ENCODE results near the gene NAXE.
"Not testable (repeated sequence)": the region's sequence is repeated elsewhere in the genome, so short reads cannot be mapped to it uniquely, and the experiment has no call there.

NAXE gene

GRCh38 chr1:156601122-156601830 is 9.7 kb downstream of the NAXE start, which contains the start of gene GPATCH4:
Gene GPATCH4 (minus strand): TSS chr1:156601479.
- Histone ChIP-seq H3K27me3 (ENCODE audit: control insufficient read depth, insufficient read depth, low read length) (no peaks in the 10 kb centered on the region), H3K36me3 (ENCODE audit: control insufficient read depth, insufficient read depth, low read length) (peaks cover 8% of the 10 kb centered on the region), H3K4me1 (ENCODE audit: control insufficient read depth, insufficient read depth, low read length) (peaks cover 10% of the 10 kb centered on the region), H3K27ac (ENCODE audit: low read depth, low read length) (peak within 1 kb of the TSS; percentile 81), H3K9ac (ENCODE audit: low read length) (peak within 1 kb of the TSS; percentile 45), H3K4me3 (ENCODE audit: low read length) (peak within 1 kb of the TSS; percentile 97)

GRCh38 chr1:156601892-156602291 is 10.3 kb downstream of the NAXE start:
- no peaks in the 10 kb centered on the region for H3K27me3 ChIP-seq (ENCODE audit: control insufficient read depth, insufficient read depth, low read length)
- H3K36me3 ChIP-seq (ENCODE audit: control insufficient read depth, insufficient read depth, low read length), result peaks cover 4% of the 10 kb centered on the region
- peak overlapping the region; percentile 97 for H3K4me3 ChIP-seq (ENCODE audit: low read length)
- H3K4me1 ChIP-seq (ENCODE audit: control insufficient read depth, insufficient read depth, low read length), result peaks cover 10% of the 10 kb centered on the region
- H3K27ac ChIP-seq (ENCODE audit: low read depth, low read length), result peak overlapping the region; percentile 81
- H3K9ac ChIP-seq (ENCODE audit: low read length), result peak overlapping the region; percentile 45

GRCh38 chr1:156602557-156602993 is 11.0 kb downstream of the NAXE start:
- Histone ChIP-seq H3K4me1 (ENCODE audit: control insufficient read depth, insufficient read depth, low read length) (peaks cover 10% of the 10 kb centered on the region), H3K27ac (ENCODE audit: low read depth, low read length) (no peak overlapping the region), H3K4me3 (ENCODE audit: low read length) (no peak overlapping the region), H3K27me3 (ENCODE audit: control insufficient read depth, insufficient read depth, low read length) (no peaks in the 10 kb centered on the region), H3K9ac (ENCODE audit: low read length) (no peak overlapping the region), H3K36me3 (ENCODE audit: control insufficient read depth, insufficient read depth, low read length) (peaks cover 4% of the 10 kb centered on the region)

GRCh38 chr1:156607344-156607743 is 15.8 kb downstream of the NAXE start:
- H3K36me3 ChIP-seq (ENCODE audit: control insufficient read depth, insufficient read depth, low read length); H3K9ac ChIP-seq (ENCODE audit: low read length); H3K27ac ChIP-seq (ENCODE audit: low read depth, low read length); H3K27me3 ChIP-seq (ENCODE audit: control insufficient read depth, insufficient read depth, low read length); H3K4me3 ChIP-seq (ENCODE audit: low read length); H3K4me1 ChIP-seq (ENCODE audit: control insufficient read depth, insufficient read depth, low read length): not testable (repeated sequence)

GRCh38 chr1:156608036-156608674 is 16.6 kb downstream of the NAXE start:
- peaks cover 2% of the 10 kb centered on the region for H3K4me1 ChIP-seq (ENCODE audit: control insufficient read depth, insufficient read depth, low read length)
- H3K4me3 ChIP-seq (ENCODE audit: low read length), result no peak overlapping the region
- H3K9ac ChIP-seq (ENCODE audit: low read length), result no peak overlapping the region
- no peaks in the 10 kb centered on the region for H3K27me3 ChIP-seq (ENCODE audit: control insufficient read depth, insufficient read depth, low read length)
- H3K27ac ChIP-seq (ENCODE audit: low read depth, low read length), result no peak overlapping the region
- H3K36me3 ChIP-seq (ENCODE audit: control insufficient read depth, insufficient read depth, low read length), result no peaks in the 10 kb centered on the region

- Histone ChIP-seq H3K9ac (ENCODE audit: low read length) (no peak overlapping the region), H3K27ac (ENCODE audit: low read depth, low read length) (no peak overlapping the region), H3K4me3 (ENCODE audit: low read length) (no peak overlapping the region), H3K36me3 (ENCODE audit: control insufficient read depth, insufficient read depth, low read length) (no peaks in the 10 kb centered on the region), H3K4me1 (ENCODE audit: control insufficient read depth, insufficient read depth, low read length) (peaks cover 2% of the 10 kb centered on the region), H3K27me3 (ENCODE audit: control insufficient read depth, insufficient read depth, low read length) (no peaks in the 10 kb centered on the region)
Measured at GRCh38 chr1:156608981-156609380, 17.4 kb downstream of the NAXE start.

- not testable (repeated sequence) for H3K36me3 ChIP-seq (ENCODE audit: control insufficient read depth, insufficient read depth, low read length); H3K27me3 ChIP-seq (ENCODE audit: control insufficient read depth, insufficient read depth, low read length); H3K4me3 ChIP-seq (ENCODE audit: low read length); H3K4me1 ChIP-seq (ENCODE audit: control insufficient read depth, insufficient read depth, low read length); H3K27ac ChIP-seq (ENCODE audit: low read depth, low read length); H3K9ac ChIP-seq (ENCODE audit: low read length)
Measured at GRCh38 chr1:156610072-156610471, 18.5 kb downstream of the NAXE start.

- Histone ChIP-seq H3K36me3 (ENCODE audit: control insufficient read depth, insufficient read depth, low read length) (no peaks in the 10 kb centered on the region), H3K4me3 (ENCODE audit: low read length) (no peak overlapping the region), H3K9ac (ENCODE audit: low read length) (no peak overlapping the region), H3K27ac (ENCODE audit: low read depth, low read length) (no peak overlapping the region), H3K27me3 (ENCODE audit: control insufficient read depth, insufficient read depth, low read length) (no peaks in the 10 kb centered on the region), H3K4me1 (ENCODE audit: control insufficient read depth, insufficient read depth, low read length) (peaks cover 14% of the 10 kb centered on the region)
Measured at GRCh38 chr1:156612666-156613065, 21.1 kb downstream of the NAXE start.

GRCh38 chr1:156615946-156616345 is 24.4 kb downstream of the NAXE start:
- Histone ChIP-seq H3K4me3 (ENCODE audit: low read length) (no peak overlapping the region), H3K27ac (ENCODE audit: low read depth, low read length) (peak overlapping the region; percentile 75), H3K27me3 (ENCODE audit: control insufficient read depth, insufficient read depth, low read length) (peaks cover 2% of the 10 kb centered on the region), H3K9ac (ENCODE audit: low read length) (no peak overlapping the region), H3K36me3 (ENCODE audit: control insufficient read depth, insufficient read depth, low read length) (no peaks in the 10 kb centered on the region), H3K4me1 (ENCODE audit: control insufficient read depth, insufficient read depth, low read length) (peaks cover 12% of the 10 kb centered on the region)

GRCh38 chr1:156616463-156616862 is 24.9 kb downstream of the NAXE start:
- Histone ChIP-seq H3K36me3 (ENCODE audit: control insufficient read depth, insufficient read depth, low read length) (no peaks in the 10 kb centered on the region), H3K9ac (ENCODE audit: low read length) (no peak overlapping the region), H3K4me3 (ENCODE audit: low read length) (no peak overlapping the region), H3K27me3 (ENCODE audit: control insufficient read depth, insufficient read depth, low read length) (peaks cover 2% of the 10 kb centered on the region), H3K27ac (ENCODE audit: low read depth, low read length) (peak overlapping the region; percentile 75), H3K4me1 (ENCODE audit: control insufficient read depth, insufficient read depth, low read length) (peaks cover 12% of the 10 kb centered on the region)

- H3K27ac ChIP-seq (ENCODE audit: low read depth, low read length), result no peak within 1 kb of the TSS
- H3K9ac ChIP-seq (ENCODE audit: low read length), result no peak within 1 kb of the TSS
- H3K36me3 ChIP-seq (ENCODE audit: control insufficient read depth, insufficient read depth, low read length), result no peaks in the 10 kb centered on the region
- H3K4me1 ChIP-seq (ENCODE audit: control insufficient read depth, insufficient read depth, low read length), result peaks cover 12% of the 10 kb centered on the region
- H3K27me3 ChIP-seq (ENCODE audit: control insufficient read depth, insufficient read depth, low read length), result peaks cover 13% of the 10 kb centered on the region
- H3K4me3 ChIP-seq (ENCODE audit: low read length), result no peak within 1 kb of the TSS
Measured at GRCh38 chr1:156618853-156619581, 27.4 kb downstream of the NAXE start, which contains the start of gene HAPLN2. Gene HAPLN2 (plus strand): TSS chr1:156619415. CDS start chr1:156623491, 4,076 bp downstream.

GRCh38 chr1:156619582-156619955 is 28.0 kb downstream of the NAXE start:
- Histone ChIP-seq H3K27me3 (ENCODE audit: control insufficient read depth, insufficient read depth, low read length) (peaks cover 14% of the 10 kb centered on the region), H3K36me3 (ENCODE audit: control insufficient read depth, insufficient read depth, low read length) (no peaks in the 10 kb centered on the region), H3K4me3 (ENCODE audit: low read length) (no peak overlapping the region), H3K9ac (ENCODE audit: low read length) (no peak overlapping the region), H3K4me1 (ENCODE audit: control insufficient read depth, insufficient read depth, low read length) (peaks cover 12% of the 10 kb centered on the region), H3K27ac (ENCODE audit: low read depth, low read length) (no peak overlapping the region)
